IPS-NIHi7 (cell line): Measurements from ENCODE around the gene HIVEP3.
A peak's percentile ranks its signal among the peaks of the same experiment; 100 is the strongest.

ENCODE experiments used
- DNase-seq: peaks from one replicate; pipeline ENCODE4 v3.0.0; 2012; ENCODE audit warnings: mixed read lengths; ENCODE audit errors: extremely low spot score

The HIVEP3 gene

GRCh38 chr1:41499591-41499990 lies 419.1 kb downstream of the HIVEP3 start:
- DNase-seq = no peak

- DNase-seq = no peak
Measured at GRCh38 chr1:41498804-41499203, 419.9 kb downstream of the HIVEP3 start.

- no peak for DNase-seq
Measured at GRCh38 chr1:41498391-41498790, 420.3 kb downstream of the HIVEP3 start.

- no peak for DNase-seq
Measured at GRCh38 chr1:41497461-41498030, 421.2 kb downstream of the HIVEP3 start.

- DNase-seq = no peak
Measured at GRCh38 chr1:41497056-41497440, 421.7 kb downstream of the HIVEP3 start.

- DNase-seq = peak; percentile 83
Measured at GRCh38 chr1:41496080-41497055, 422.4 kb downstream of the HIVEP3 start.

- DNase-seq = peak; percentile 56
Measured at GRCh38 chr1:41495210-41495948, 423.3 kb downstream of the HIVEP3 start.

GRCh38 chr1:41494351-41495209 lies 424.1 kb downstream of the HIVEP3 start:
- no peak for DNase-seq

GRCh38 chr1:41493626-41494350 lies 424.9 kb downstream of the HIVEP3 start:
- no peak for DNase-seq

GRCh38 chr1:41493117-41493536 lies 425.6 kb downstream of the HIVEP3 start:
- no peak for DNase-seq

GRCh38 chr1:41492341-41492848 lies 426.3 kb downstream of the HIVEP3 start:
- peak; percentile 72 for DNase-seq

- DNase-seq = no peak
Measured at GRCh38 chr1:41490911-41491310, 427.8 kb downstream of the HIVEP3 start.

- DNase-seq = no peak
Measured at GRCh38 chr1:41489561-41489960, 429.2 kb downstream of the HIVEP3 start.

GRCh38 chr1:41488040-41488951 lies 430.4 kb downstream of the HIVEP3 start:
- DNase-seq = no peak

- no peak for DNase-seq
Measured at GRCh38 chr1:41487126-41488039, 431.3 kb downstream of the HIVEP3 start.

GRCh38 chr1:41486371-41487125 lies 432.2 kb downstream of the HIVEP3 start:
- no peak for DNase-seq

GRCh38 chr1:41486053-41486370 lies 432.7 kb downstream of the HIVEP3 start:
- no peak for DNase-seq

- DNase-seq = peak; percentile 65
Measured at GRCh38 chr1:41485605-41486004, 433.1 kb downstream of the HIVEP3 start.
